Endothelial cell of umbilical vein (primary cell): ENCODE results near the gene CD300LD. TPM values are rescaled to one million over a fixed set of nuclear protein-coding genes. Genes with fewer than 3 reads are reported as not detected.
"Not testable (repeated sequence)": the region's sequence is repeated elsewhere in the genome, so short reads cannot be mapped to it uniquely, and the experiment has no call there.

Experiments used
- BruUV-seq: library from RNA; stranded (reverse); fragments of 400-500 nt; replicated peaks from 2 replicates; lab custom pipeline; 2021; lab: Mats Ljungman, UMichigan
- CTCF ChIA-PET: fragments of 300-600, 350-600 bp; sonication (Branson Sonifier 250); formaldehyde crosslinking; loops from one replicate; lab custom pipeline; 2021; ENCODE audit warnings: antibody characterized with exemption, inconsistent platforms; lab: Charles Lee
- POLR2A ChIA-PET: fragments of 300-600, 350-600 bp; sonication (Branson Sonifier 250); formaldehyde crosslinking; loops from one replicate; lab custom pipeline; 2021; ENCODE audit warnings: antibody characterized with exemption, inconsistent platforms; lab: Charles Lee
- DNase-seq: peaks from one replicate; pipeline ENCODE4 v3.0.0-alpha.2; 2011; ENCODE audit warnings: low read depth, low spot score
- FAIRE-seq: peaks from 2 replicates; lab custom pipeline; 2011; peaks lifted over from hg19 to GRCh38; lab: Jason Lieb, UNC
- H2AFZ ChIP-seq: 2 replicates; pipeline ENCODE4 v1.6.0; 2012; ENCODE audit warnings: low read depth, low read length, control low read depth, inconsistent platforms
- H3K27ac ChIP-seq: 2 replicates; pipeline ENCODE4 v1.5.1; 2011; ENCODE audit warnings: low read depth, mild to moderate bottlenecking, control low read depth, low read length, moderate library complexity; ENCODE audit not compliant: insufficient read depth
- H3K27me3 ChIP-seq, 2 experiments: 2 replicates each; pipeline versions ENCODE4 v1.6.0 to v1.6.1; 2011; ENCODE audit warnings: low read length in 2 of 2, mixed read lengths in 1 of 2; ENCODE audit not compliant: control insufficient read depth in 2 of 2, insufficient read depth in 2 of 2
- H3K36me3 ChIP-seq, 2 experiments: 2 replicates in 1 of 2; 3 replicates in 1 of 2; pipeline ENCODE4 v1.5.1; 2011; ENCODE audit warnings: low read length in 2 of 2, mild to moderate bottlenecking in 1 of 2, moderate library complexity in 1 of 2; ENCODE audit not compliant: control insufficient read depth in 2 of 2, insufficient read depth in 2 of 2; ENCODE audit errors: extremely low read depth in 1 of 2
- H3K4me1 ChIP-seq: 3 replicates; pipeline ENCODE4 v1.5.1; 2011; ENCODE audit warnings: mild to moderate bottlenecking, low read length; ENCODE audit not compliant: control insufficient read depth, insufficient read depth; ENCODE audit errors: extremely low read depth
- H3K4me2 ChIP-seq: 2 replicates; pipeline ENCODE4 v1.6.1; 2011; ENCODE audit warnings: low read length, control low read depth, mixed read lengths; ENCODE audit not compliant: insufficient read depth
- H3K4me3 ChIP-seq, 3 experiments: fragments of 200-600 bp in 1 of 3; sonication (generic), shearing (Covaris generic) in 1 of 3; replicated peaks in 1 of 3; 2 replicates each; pipeline ENCODE4 v1.5.1; 2011 to 2016; ENCODE audit warnings: control low read depth in 3 of 3, low read length in 3 of 3, mild to moderate bottlenecking in 2 of 3, inconsistent platforms in 1 of 3, low read depth in 1 of 3, moderate library complexity in 1 of 3; ENCODE audit not compliant: insufficient read depth in 1 of 3
- H3K79me2 ChIP-seq: 2 replicates; pipeline ENCODE4 v1.6.0; 2012; ENCODE audit warnings: low read length, inconsistent platforms; ENCODE audit not compliant: control insufficient read depth, insufficient read depth
- H3K9ac ChIP-seq: replicated peaks from 2 replicates; pipeline ENCODE3; 2011; ENCODE audit warnings: low read length, control low read depth; ENCODE audit not compliant: insufficient read depth; ENCODE audit errors: extremely low read depth
- H3K9me1 ChIP-seq: replicated peaks from 3 replicates; pipeline ENCODE4 v1.6.0; 2011; ENCODE audit warnings: mild to moderate bottlenecking, low read length; ENCODE audit not compliant: control insufficient read depth, insufficient read depth; ENCODE audit errors: extremely low read depth
- H3K9me3 ChIP-seq: replicated peaks from 2 replicates; pipeline ENCODE4 v1.5.1; 2012; ENCODE audit warnings: low read length, inconsistent platforms; ENCODE audit not compliant: control insufficient read depth, insufficient read depth
- H4K20me1 ChIP-seq: replicated peaks from 2 replicates; pipeline ENCODE3; 2011; ENCODE audit warnings: mild to moderate bottlenecking, low read length; ENCODE audit not compliant: control insufficient read depth, insufficient read depth; ENCODE audit errors: extremely low read depth
- JUN ChIP-seq: IDR thresholded peaks from 2 replicates; pipeline ENCODE4 v1.6.1; 2011; ENCODE audit warnings: borderline replicate concordance, low read depth; ENCODE audit not compliant: insufficient read length, insufficient read depth
- MYC ChIP-seq: IDR thresholded peaks from one replicate; pipeline ENCODE4 v1.6.1; 2011; ENCODE audit warnings: mild to moderate bottlenecking, low read depth, low read length
- dilution Hi-C: fragments of 300-500 bp; cut with MboI; formaldehyde crosslinking; loops from one replicate; pipeline ENCODE4 v1.15.0; 2019; ENCODE audit warnings: low sequenced_read_pairs; ENCODE audit not compliant: extremely low pct_ligation_motif_present
- intact Hi-C: fragments of 100-400 bp; cut with micrococcal nuclease; formaldehyde crosslinking; loops from one replicate; pipeline ENCODE4 v1.10.0; 2022
- polyA plus RNA-seq, 4 experiments: library from polyadenylated mRNA; depleted of rRNA in 3 of 4; stranded (reverse) in 3 of 4; unstranded in 1 of 4; fragments of >200 nt; gene quantifications; 2 replicates each; pipeline versions ENCODE4 v1.2.1 to v1.2.3, GENCODE V29; 2011 to 2012; ENCODE audit warnings: missing spikeins in 1 of 4
- total RNA-seq: library from RNA; stranded (reverse); gene quantifications from 2 replicates; pipeline ENCODE4 v1.2.3, GENCODE V29; 2021
- TF ChIP-seq, protein P1 (sequence below), 2 donors: IDR thresholded peaks; 1 replicate in 1 of 2; 2 replicates in 1 of 2; pipeline ENCODE4 v1.5.1; 2011; ENCODE audit warnings: low read length in 2 of 2, mild to moderate bottlenecking in 2 of 2, moderate library complexity in 2 of 2, control low read depth in 1 of 2, inconsistent platforms in 1 of 2, low read depth in 1 of 2; ENCODE audit not compliant: insufficient read depth in 1 of 2; ENCODE audit errors: extremely low read depth in 1 of 2

Gene CD300LD
- total and polyA plus RNA-seq, 2 donors (not counting 3 experiments of a cell fraction or from before 2014, with no cell fraction given) = not detected

DNA sequence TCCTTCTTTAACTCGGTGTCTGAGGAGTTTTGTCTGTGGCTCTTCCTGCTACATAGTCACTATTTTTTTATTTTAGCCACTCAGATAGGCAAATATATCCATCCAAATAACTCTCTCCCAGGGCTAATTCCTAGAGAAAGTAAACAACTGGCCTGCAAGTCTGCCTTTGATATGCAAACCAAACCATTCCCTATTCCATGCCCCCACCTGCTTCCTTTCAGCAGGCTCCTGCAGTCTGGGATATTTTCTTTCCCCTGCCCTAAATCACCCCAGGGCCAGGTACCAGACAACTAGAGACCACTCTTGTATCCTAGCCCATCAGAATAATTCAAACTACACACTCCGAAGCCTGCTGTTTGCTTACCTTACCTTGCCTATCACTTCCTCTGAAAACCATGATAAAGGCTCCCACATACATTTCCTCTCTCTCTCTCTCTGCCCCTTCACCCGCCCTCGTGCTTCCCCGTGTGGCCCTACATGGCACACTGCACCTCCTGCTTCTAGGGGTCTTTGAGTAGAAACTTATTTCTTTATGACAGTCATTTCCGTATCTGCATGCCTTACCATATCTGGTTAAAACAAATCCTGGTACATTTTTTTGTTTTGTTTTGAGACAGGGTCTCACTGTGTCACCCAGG lies 33.1 kb downstream of the CD300LD start:
- no peaks in the 10 kb centered on the region for H3K9me3 ChIP-seq
- no peaks in the 10 kb centered on the region for H3K9me1 ChIP-seq
- no peaks in the 10 kb centered on the region for H4K20me1 ChIP-seq
- H3K4me2 ChIP-seq = no peak overlapping the region
- no peaks in the 10 kb centered on the region for H3K79me2 ChIP-seq
- no peaks in the 10 kb centered on the region for H3K4me1 ChIP-seq
- no peaks in the 10 kb centered on the region for H3K27me3 ChIP-seq
- POLR2A ChIA-PET = no interaction called here
- DNase-seq (no peak), FAIRE-seq (no peak)
- no peak overlapping the region for H3K4me3 ChIP-seq
- no peak overlapping the region for H3K27ac ChIP-seq
- CTCF ChIA-PET = no interaction called here
- no TSS peak for BruUV-seq
- intact Hi-C loops (no loop called here), dilution Hi-C loops (no loop called here)
- no peak overlapping the region for H2AFZ ChIP-seq
- TF ChIP-seq, protein P1, sequence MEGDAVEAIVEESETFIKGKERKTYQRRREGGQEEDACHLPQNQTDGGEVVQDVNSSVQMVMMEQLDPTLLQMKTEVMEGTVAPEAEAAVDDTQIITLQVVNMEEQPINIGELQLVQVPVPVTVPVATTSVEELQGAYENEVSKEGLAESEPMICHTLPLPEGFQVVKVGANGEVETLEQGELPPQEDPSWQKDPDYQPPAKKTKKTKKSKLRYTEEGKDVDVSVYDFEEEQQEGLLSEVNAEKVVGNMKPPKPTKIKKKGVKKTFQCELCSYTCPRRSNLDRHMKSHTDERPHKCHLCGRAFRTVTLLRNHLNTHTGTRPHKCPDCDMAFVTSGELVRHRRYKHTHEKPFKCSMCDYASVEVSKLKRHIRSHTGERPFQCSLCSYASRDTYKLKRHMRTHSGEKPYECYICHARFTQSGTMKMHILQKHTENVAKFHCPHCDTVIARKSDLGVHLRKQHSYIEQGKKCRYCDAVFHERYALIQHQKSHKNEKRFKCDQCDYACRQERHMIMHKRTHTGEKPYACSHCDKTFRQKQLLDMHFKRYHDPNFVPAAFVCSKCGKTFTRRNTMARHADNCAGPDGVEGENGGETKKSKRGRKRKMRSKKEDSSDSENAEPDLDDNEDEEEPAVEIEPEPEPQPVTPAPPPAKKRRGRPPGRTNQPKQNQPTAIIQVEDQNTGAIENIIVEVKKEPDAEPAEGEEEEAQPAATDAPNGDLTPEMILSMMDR (IDR thresholded peaks at IDR 0.05; ENCODE audit: extremely low read depth in 1 of 2, insufficient read depth in 1 of 2, low read depth in 1 of 2, low read length in 2 of 2) = no peak
- TF ChIP-seq JUN = no peak
- TF ChIP-seq MYC = no peak
- no peaks in the 10 kb centered on the region for H3K36me3 ChIP-seq
- no peak overlapping the region for H3K9ac ChIP-seq

DNA sequence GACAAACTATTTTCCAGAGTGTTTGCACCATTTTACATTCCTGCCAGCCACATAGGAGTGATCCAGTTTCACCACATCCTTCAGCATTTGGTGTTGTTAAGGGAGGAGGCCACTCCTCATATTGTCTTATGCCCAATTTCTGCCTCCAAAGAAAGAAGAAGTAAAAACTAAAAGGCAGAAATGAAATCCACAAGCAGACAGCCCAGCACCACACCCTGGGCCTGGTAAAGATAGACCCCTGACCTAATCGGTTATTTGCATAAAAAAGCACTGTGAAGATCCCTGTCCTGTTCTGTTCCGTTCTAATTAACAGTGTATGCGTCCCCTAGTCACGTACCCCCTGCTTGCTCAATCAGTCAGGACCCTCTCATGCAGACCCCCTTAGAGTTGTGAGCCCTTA lies 33.7 kb downstream of the CD300LD start:
- POLR2A ChIA-PET, H2AFZ ChIP-seq, H3K9me3 ChIP-seq, H3K4me2 ChIP-seq, H3K9ac ChIP-seq, H3K79me2 ChIP-seq, FAIRE-seq, dilution Hi-C loops, H4K20me1 ChIP-seq, intact Hi-C loops, DNase-seq, H3K27ac ChIP-seq, H3K36me3 ChIP-seq, H3K4me3 ChIP-seq, H3K9me1 ChIP-seq, H3K4me1 ChIP-seq, CTCF ChIA-PET, BruUV-seq, H3K27me3 ChIP-seq: not testable (repeated sequence)
